Measurements from ENCODE around the gene CHST12. TPM values are rescaled to one million over a fixed set of nuclear protein-coding genes. Genes with fewer than 3 reads are reported as not detected.

The CHST12 gene
- total RNA-seq, 6 experiments from 2014 or later = 3.0 to 7.9 (median 5.7) TPM

GRCh38 chr7:2409745-2410414 lies 6.5 kb downstream of the CHST12 start:
- 53% methylated on average over 14 of the region's 15 CpGs for WGBS (ENCODE audit: insufficient coverage, low coverage, low lambda C conversion rate, missing lambda C conversion rate)

DNA sequence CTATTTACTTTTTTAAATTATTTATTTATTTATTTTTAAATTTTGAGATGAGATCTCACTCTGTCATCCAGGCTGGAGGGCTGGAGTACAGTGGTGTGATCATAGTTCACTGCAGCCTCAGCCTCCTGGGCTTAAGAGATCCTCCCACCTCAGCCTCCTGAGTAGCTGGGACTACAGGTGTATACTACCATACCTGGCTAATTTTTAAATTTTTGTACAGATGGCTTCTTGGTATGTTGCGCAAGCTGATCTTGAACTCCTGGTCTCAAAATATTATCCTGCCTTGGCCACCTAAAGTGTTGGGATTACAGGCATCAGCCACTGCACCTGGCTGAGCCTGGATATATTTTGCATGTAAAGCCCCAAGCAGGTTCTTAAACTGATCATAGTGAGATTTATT lies 7.6 kb downstream of the CHST12 start:
- H3K4me3 ChIP-seq = no peak overlapping the region
- H3K27ac ChIP-seq = no peak overlapping the region
- no peaks in the 10 kb centered on the region for H3K27me3 ChIP-seq
- ATAC-seq = no peak
- no peaks in the 10 kb centered on the region for H3K9me3 ChIP-seq
- H3K4me1 ChIP-seq = peaks cover 0 to 12% (median 3%) of the 10 kb centered on the region in 4 donors
- no peak for DNase-seq
- H3K36me3 ChIP-seq = no peaks in the 10 kb centered on the region
- no peak for TF ChIP-seq POLR2A (IDR thresholded peaks at IDR 0.05)
- TF ChIP-seq, protein P1, sequence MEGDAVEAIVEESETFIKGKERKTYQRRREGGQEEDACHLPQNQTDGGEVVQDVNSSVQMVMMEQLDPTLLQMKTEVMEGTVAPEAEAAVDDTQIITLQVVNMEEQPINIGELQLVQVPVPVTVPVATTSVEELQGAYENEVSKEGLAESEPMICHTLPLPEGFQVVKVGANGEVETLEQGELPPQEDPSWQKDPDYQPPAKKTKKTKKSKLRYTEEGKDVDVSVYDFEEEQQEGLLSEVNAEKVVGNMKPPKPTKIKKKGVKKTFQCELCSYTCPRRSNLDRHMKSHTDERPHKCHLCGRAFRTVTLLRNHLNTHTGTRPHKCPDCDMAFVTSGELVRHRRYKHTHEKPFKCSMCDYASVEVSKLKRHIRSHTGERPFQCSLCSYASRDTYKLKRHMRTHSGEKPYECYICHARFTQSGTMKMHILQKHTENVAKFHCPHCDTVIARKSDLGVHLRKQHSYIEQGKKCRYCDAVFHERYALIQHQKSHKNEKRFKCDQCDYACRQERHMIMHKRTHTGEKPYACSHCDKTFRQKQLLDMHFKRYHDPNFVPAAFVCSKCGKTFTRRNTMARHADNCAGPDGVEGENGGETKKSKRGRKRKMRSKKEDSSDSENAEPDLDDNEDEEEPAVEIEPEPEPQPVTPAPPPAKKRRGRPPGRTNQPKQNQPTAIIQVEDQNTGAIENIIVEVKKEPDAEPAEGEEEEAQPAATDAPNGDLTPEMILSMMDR (IDR thresholded peaks at IDR 0.05) = no peak
- intact Hi-C loops (cut with DNase I) = no loop called here
- 83% methylated on average over 1 of the region's 1 CpG for WGBS (ENCODE audit: insufficient coverage, low coverage, low lambda C conversion rate, missing lambda C conversion rate)

More at GRCh38 chr7:2409745-2410414, 6.5 kb downstream of the CHST12 start:
- peak; percentile 28 to 47 (median 37) for ATAC-seq
- Histone ChIP-seq H3K4me3 (no peak overlapping the region), H3K36me3 (no peaks in the 10 kb centered on the region), H3K27me3 (no peaks in the 10 kb centered on the region), H3K4me1 (peaks cover 0 to 15% (median 3%) of the 10 kb centered on the region in 4 donors), H3K9me3 (no peaks in the 10 kb centered on the region), H3K27ac (peak overlapping the region in 1 of 3 donors; percentile 33)
- intact Hi-C loops (cut with DNase I) = no loop called here
- DNase-seq = no peak
- no peak for TF ChIP-seq POLR2A (IDR thresholded peaks at IDR 0.05)
- TF ChIP-seq, protein P1 (IDR thresholded peaks at IDR 0.05) = no peak

DNA sequence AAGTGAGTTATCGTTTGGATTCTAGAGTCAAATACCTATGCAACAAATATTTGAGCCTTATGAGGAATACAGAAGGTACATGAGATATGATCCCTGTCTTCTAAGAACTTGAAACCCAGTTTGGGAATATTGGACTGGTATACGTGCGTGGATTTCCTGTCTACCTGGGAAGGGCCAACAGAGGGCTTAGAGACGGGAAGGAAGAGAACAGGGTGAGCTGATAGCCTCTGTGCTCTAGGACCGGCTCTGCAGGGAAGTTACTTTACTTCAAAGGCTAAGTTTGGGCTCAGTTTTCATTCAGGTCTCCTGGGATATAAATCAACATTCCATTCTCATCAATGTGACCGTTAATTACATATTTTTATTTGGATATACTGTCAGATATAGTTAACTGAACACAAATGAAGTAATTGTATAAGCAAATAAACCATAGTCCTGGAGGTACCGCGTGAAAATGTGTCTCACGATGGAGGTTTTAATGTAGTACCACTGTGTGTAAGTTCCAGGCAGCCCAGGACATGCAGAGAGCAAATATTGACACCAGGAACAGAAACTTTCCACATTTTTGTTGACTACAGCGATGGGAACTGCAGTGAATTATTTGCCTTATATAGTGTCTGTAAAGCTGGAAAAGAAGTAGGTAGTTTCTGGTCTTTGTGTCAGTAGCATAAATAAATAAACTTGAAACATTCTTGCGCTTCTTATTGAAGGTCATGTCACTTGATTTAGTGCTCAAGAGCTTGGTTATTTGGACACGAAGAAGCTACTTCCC lies 8.6 kb downstream of the CHST12 start:
- intact Hi-C loops (cut with DNase I) = no loop called here
- 49% methylated on average over 12 of the region's 12 CpGs for WGBS (ENCODE audit: insufficient coverage, low coverage, low lambda C conversion rate, missing lambda C conversion rate)
- peaks cover 0 to 12% (median 3%) of the 10 kb centered on the region in 4 donors for H3K4me1 ChIP-seq
- H3K4me3 ChIP-seq = no peak overlapping the region
- TF ChIP-seq, protein P1 (IDR thresholded peaks at IDR 0.05) = no peak
- no peak for TF ChIP-seq POLR2A (IDR thresholded peaks at IDR 0.05)
- H3K27me3 ChIP-seq = no peaks in the 10 kb centered on the region
- ATAC-seq (peak; percentile 19 to 54 (median 42)), DNase-seq (no peak)
- H3K36me3 ChIP-seq = no peaks in the 10 kb centered on the region
- H3K9me3 ChIP-seq = no peaks in the 10 kb centered on the region
- peak overlapping the region in 1 of 3 donors; percentile 38 for H3K27ac ChIP-seq

- DNase-seq (no peak), ATAC-seq (peak in 1 of 4 donors; percentile 15)
- Histone ChIP-seq H3K4me1 (peaks cover 0 to 12% (median 3%) of the 10 kb centered on the region in 4 donors), H3K4me3 (no peak overlapping the region), H3K9me3 (no peaks in the 10 kb centered on the region), H3K36me3 (no peaks in the 10 kb centered on the region), H3K27ac (no peak overlapping the region), H3K27me3 (no peaks in the 10 kb centered on the region)
- intact Hi-C loops (cut with DNase I) = no loop called here
- 49% methylated on average over 3 of the region's 3 CpGs for WGBS (ENCODE audit: insufficient coverage, low coverage, low lambda C conversion rate, missing lambda C conversion rate)
- TF ChIP-seq, protein P1 (IDR thresholded peaks at IDR 0.05) = no peak
- no peak for TF ChIP-seq POLR2A (IDR thresholded peaks at IDR 0.05)
Observed at GRCh38 chr7:2412587-2413201, 9.3 kb downstream of the CHST12 start.

All from right lobe of liver (tissue), 6 donors.